Measurements from ENCODE around the gene THSD4.

Gene THSD4

DNA sequence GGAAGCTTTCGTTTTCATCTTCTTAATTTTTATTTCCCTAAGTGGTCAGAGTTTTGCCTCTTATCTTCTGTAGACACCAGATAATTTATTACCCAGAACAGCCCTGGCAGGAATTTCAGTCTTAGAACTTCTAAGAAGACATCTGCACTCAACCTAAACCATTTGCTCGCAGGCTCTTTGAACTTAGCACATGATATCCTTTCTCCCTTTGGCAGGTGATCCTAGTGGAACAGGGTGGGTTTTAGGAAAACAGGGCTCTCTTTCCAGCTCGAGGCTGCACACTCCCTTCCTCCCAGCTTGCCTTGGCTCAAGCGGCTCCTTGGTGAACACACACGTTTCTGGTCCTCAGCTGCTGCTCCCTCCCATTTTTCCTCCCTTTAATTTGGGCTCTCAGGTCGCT lies 116.5 kb downstream of the THSD4 start:
- Histone ChIP-seq H3K27me3 (ENCODE audit: control insufficient read depth, low read length) (no peaks in the 10 kb centered on the region), H3F3A (ENCODE audit: control insufficient read depth, insufficient read depth) (no peaks in the 10 kb centered on the region), H3K36me3 (ENCODE audit: control insufficient read depth, low read length) (no peaks in the 10 kb centered on the region), H3K4me1 (ENCODE audit: control insufficient read depth, low read length) (no peaks in the 10 kb centered on the region), H3K9me2 (replicated peaks; ENCODE audit: control insufficient read depth, low read length) (no peaks in the 10 kb centered on the region), H4K20me1 (ENCODE audit: control insufficient read depth, insufficient read depth, low read depth, low read length) (no peaks in the 10 kb centered on the region), H3K4me3 (ENCODE audit: low read length) (no peak overlapping the region), H3K27ac (ENCODE audit: low read depth, low read length) (no peak overlapping the region), H3K79me2 (ENCODE audit: control insufficient read depth, low read length) (no peaks in the 10 kb centered on the region), H3K4me2 (ENCODE audit: low read length) (no peak overlapping the region), H3K9me3 (ENCODE audit: control insufficient read depth, insufficient read depth, low read length) (no peaks in the 10 kb centered on the region)
- TF ChIP-seq CTCF (IDR thresholded peaks at IDR 0.05; ENCODE audit: low read depth, low read length, poor library complexity, severe bottlenecking) (no peak), EZH2phosphoT487 (IDR thresholded peaks at IDR 0.05; ENCODE audit: borderline replicate concordance, low read length) (no peak)

- no peaks in the 10 kb centered on the region for H3F3A ChIP-seq (ENCODE audit: control insufficient read depth, insufficient read depth)
- no peaks in the 10 kb centered on the region for H4K20me1 ChIP-seq (ENCODE audit: control insufficient read depth, insufficient read depth, low read depth, low read length)
- TF ChIP-seq CTCF (IDR thresholded peaks at IDR 0.05; ENCODE audit: low read depth, low read length, poor library complexity, severe bottlenecking) = no peak
- TF ChIP-seq EZH2phosphoT487 (IDR thresholded peaks at IDR 0.05; ENCODE audit: borderline replicate concordance, low read length) = no peak
- no peak overlapping the region for H3K4me2 ChIP-seq (ENCODE audit: low read length)
- H3K4me3 ChIP-seq (ENCODE audit: low read length) = no peak overlapping the region
- H3K79me2 ChIP-seq (ENCODE audit: control insufficient read depth, low read length) = no peaks in the 10 kb centered on the region
- no peaks in the 10 kb centered on the region for H3K36me3 ChIP-seq (ENCODE audit: control insufficient read depth, low read length)
- H3K4me1 ChIP-seq (ENCODE audit: control insufficient read depth, low read length) = no peaks in the 10 kb centered on the region
- H3K27ac ChIP-seq (ENCODE audit: low read depth, low read length) = no peak overlapping the region
- no peaks in the 10 kb centered on the region for H3K27me3 ChIP-seq (ENCODE audit: control insufficient read depth, low read length)
- H3K9me3 ChIP-seq (ENCODE audit: control insufficient read depth, insufficient read depth, low read length) = no peaks in the 10 kb centered on the region
- H3K9me2 ChIP-seq (replicated peaks; ENCODE audit: control insufficient read depth, low read length) = no peaks in the 10 kb centered on the region
Measured at GRCh38 chr15:71232411-71232810, 117.1 kb downstream of the THSD4 start.

DNA sequence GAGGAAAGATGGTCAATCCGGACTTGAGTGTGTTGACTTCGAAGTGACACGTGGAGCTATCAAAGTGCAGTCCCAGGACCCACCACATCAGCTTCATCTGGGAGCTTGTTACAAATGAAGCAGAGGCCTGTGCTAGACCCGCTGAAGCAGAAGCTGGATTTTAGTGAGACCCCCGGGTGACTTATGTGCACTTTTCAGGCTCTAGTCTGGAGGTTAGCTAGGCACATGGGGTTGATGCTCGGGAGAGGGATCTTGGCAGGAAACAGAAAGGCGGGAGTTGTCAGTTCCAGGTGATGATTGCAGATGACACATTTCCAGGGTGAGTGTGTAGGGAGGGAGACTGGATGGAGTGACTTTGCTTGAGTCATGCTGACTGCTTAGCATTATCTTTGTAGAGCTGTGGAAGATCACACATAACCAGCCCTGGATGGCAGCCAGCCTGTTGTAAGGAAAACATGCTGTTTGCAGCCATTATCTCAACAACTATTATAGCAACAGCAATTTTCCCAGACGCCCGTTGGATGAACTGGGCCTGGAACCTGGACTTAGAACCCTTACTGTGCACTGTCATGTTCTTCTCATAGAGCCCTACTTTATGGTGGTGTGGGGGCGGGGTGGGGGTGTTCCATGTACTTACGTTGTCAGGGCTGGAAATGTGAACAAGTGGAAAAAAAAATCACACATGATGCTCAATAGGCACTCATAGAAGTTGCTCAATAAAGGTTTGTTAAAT lies 122.4 kb downstream of the THSD4 start:
- H3K4me1 ChIP-seq (ENCODE audit: control insufficient read depth, low read length) = no peaks in the 10 kb centered on the region
- H4K20me1 ChIP-seq (ENCODE audit: control insufficient read depth, insufficient read depth, low read depth, low read length) = no peaks in the 10 kb centered on the region
- no peaks in the 10 kb centered on the region for H3K9me3 ChIP-seq (ENCODE audit: control insufficient read depth, insufficient read depth, low read length)
- H3K27ac ChIP-seq (ENCODE audit: low read depth, low read length) = no peak overlapping the region
- no peak overlapping the region for H3K4me2 ChIP-seq (ENCODE audit: low read length)
- H3F3A ChIP-seq (ENCODE audit: control insufficient read depth, insufficient read depth) = no peaks in the 10 kb centered on the region
- no peaks in the 10 kb centered on the region for H3K79me2 ChIP-seq (ENCODE audit: control insufficient read depth, low read length)
- H3K4me3 ChIP-seq (ENCODE audit: low read length) = no peak overlapping the region
- H3K36me3 ChIP-seq (ENCODE audit: control insufficient read depth, low read length) = no peaks in the 10 kb centered on the region
- no peaks in the 10 kb centered on the region for H3K27me3 ChIP-seq (ENCODE audit: control insufficient read depth, low read length)
- TF ChIP-seq CTCF (IDR thresholded peaks at IDR 0.05; ENCODE audit: low read depth, low read length, poor library complexity, severe bottlenecking) (no peak), EZH2phosphoT487 (IDR thresholded peaks at IDR 0.05; ENCODE audit: borderline replicate concordance, low read length) (no peak)
- no peaks in the 10 kb centered on the region for H3K9me2 ChIP-seq (replicated peaks; ENCODE audit: control insufficient read depth, low read length)
